ENCODE data around the gene TNNI3K. TPM values are rescaled to one million over a fixed set of nuclear protein-coding genes. Genes with fewer than 3 reads are reported as not detected.

The TNNI3K gene
- total and polyA plus RNA-seq, 10 of the 15 experiments (the other 5 are each of a cell fraction or from before 2014, with no cell fraction given) = 0.14 to 1.6 (median 0.44) TPM; not detected in 4

DNA sequence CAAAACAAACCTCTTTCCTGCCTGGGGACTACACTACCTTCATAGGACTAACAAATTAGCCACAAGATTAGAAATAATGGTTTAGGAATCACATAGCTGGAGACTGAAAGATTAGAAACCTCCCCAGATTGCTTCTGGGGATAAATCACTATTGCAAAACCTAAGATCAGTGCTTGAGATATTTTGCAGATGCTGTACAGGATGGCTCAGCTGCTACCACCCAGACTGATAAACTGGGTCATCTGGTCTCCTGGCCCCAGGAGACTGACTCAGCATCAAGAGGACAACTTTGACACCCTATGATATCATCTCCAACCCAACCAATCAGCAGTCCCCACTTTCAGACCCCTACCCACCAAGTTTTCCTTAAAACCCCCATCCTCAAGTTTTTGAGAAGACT is 140.2 kb downstream of the TNNI3K start:
- no peaks in the 10 kb centered on the region for H4K20me1 ChIP-seq (ENCODE audit: control insufficient read depth, insufficient read depth)
- H3K27me3 ChIP-seq (replicated peaks in 1 of 2; ENCODE audit: control insufficient read depth in 2 of 2, insufficient read depth in 2 of 2, low read length in 1 of 2) = 0 out of 4 replicates have a peak, but pooled peaks cover 0 to 1% of the 10 kb centered on the region in 2 experiments
- H3K4me3 ChIP-seq = no peak overlapping the region
- in situ Hi-C loops (cut with MboI) (no loop called here), intact Hi-C loops (cut with micrococcal nuclease; ENCODE audit: unreplicated experiment) (no loop called here)
- H3K27ac ChIP-seq (ENCODE audit: control insufficient read depth, insufficient read depth) = no peak overlapping the region
- no peaks in the 10 kb centered on the region for H3K79me2 ChIP-seq (ENCODE audit: control insufficient read depth, insufficient read depth, low read length)
- no peak for DNase-seq (ENCODE audit: low read depth, low spot score)
- no peak for ATAC-seq
- no peaks in the 10 kb centered on the region for H3K9me3 ChIP-seq (replicated peaks; ENCODE audit: control insufficient read depth, insufficient read depth, low read length)
- no peak overlapping the region for H3K9ac ChIP-seq (ENCODE audit: control insufficient read depth, insufficient read depth, low read length)
- H3K36me3 ChIP-seq (ENCODE audit: control insufficient read depth in 2 of 2, insufficient read depth in 2 of 2, low read length in 1 of 2) = no peaks in the 10 kb centered on the region
- CTCF ChIA-PET = no interaction called here
- H2AFZ ChIP-seq (ENCODE audit: control insufficient read depth, low read depth, low read length) = no peak overlapping the region
- H3K4me2 ChIP-seq (ENCODE audit: control insufficient read depth, insufficient read depth) = no peak overlapping the region
- no peak for FAIRE-seq
- SMC1A ChIA-PET (ENCODE audit: uncharacterized antibody, unreplicated experiment) = interaction anchor here (1.2 kb wide), 1 partner anchor 22 kb away, joined by 4 read pairs; no protein-coding TSS in a partner anchor
- H3K4me1 ChIP-seq (ENCODE audit: control insufficient read depth, insufficient read depth, low read length) = no peaks in the 10 kb centered on the region
- TF ChIP-seq CHD1 (IDR thresholded peaks at IDR 0.05; ENCODE audit: low read depth, low read length) (no peak), RAD51 (IDR thresholded peaks at IDR 0.05) (no peak)
- BruUV-seq (replicated peaks) = no TSS peak
- RAD21 ChIA-PET (ENCODE audit: unreplicated experiment) = no interaction called here
- POLR2A ChIA-PET = no interaction called here

DNA sequence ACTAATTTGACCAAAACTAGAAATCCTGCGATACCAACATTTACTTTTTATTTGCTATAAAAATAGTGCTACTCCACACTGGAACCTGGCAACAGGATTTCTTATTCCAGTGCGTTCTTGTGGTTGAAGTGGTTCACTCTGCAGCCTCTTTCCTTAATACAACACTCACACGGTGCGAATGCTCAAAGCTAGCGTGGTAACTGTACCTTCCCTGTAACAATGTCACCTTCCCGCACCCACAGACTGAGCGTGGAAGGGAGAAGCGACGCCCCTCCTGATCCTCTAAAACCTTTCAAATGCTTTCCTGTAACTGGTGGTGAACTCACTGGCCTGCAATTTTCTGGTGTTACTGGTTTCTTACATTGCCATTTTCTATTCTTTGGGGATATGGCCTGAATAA is 145.1 kb downstream of the TNNI3K start:
- DNase-seq (ENCODE audit: low read depth, low spot score) = no peak
- Histone ChIP-seq H3K9me3 (replicated peaks; ENCODE audit: control insufficient read depth, insufficient read depth, low read length) (no peaks in the 10 kb centered on the region), H3K4me3 (no peak overlapping the region), H4K20me1 (ENCODE audit: control insufficient read depth, insufficient read depth) (no peaks in the 10 kb centered on the region), H3K4me1 (ENCODE audit: control insufficient read depth, insufficient read depth, low read length) (no peaks in the 10 kb centered on the region), H3K36me3 (ENCODE audit: control insufficient read depth in 2 of 2, insufficient read depth in 2 of 2, low read length in 1 of 2) (no peaks in the 10 kb centered on the region), H3K9ac (ENCODE audit: control insufficient read depth, insufficient read depth, low read length) (no peak overlapping the region), H3K79me2 (ENCODE audit: control insufficient read depth, insufficient read depth, low read length) (no peaks in the 10 kb centered on the region), H2AFZ (ENCODE audit: control insufficient read depth, low read depth, low read length) (no peak overlapping the region), H3K27me3 (replicated peaks in 1 of 2; ENCODE audit: control insufficient read depth in 2 of 2, insufficient read depth in 2 of 2, low read length in 1 of 2) (0 out of 4 replicates have a peak, but pooled peaks cover 0 to 1% of the 10 kb centered on the region in 2 experiments), H3K4me2 (ENCODE audit: control insufficient read depth, insufficient read depth) (no peak overlapping the region), H3K27ac (ENCODE audit: control insufficient read depth, insufficient read depth) (no peak overlapping the region)
- ChIA-PET POLR2A (no interaction called here), CTCF (interaction anchor here (1.0 to 1.8 kb wide), 3 partner anchors 8 to 354 kb away, joined by 3 to 4 read pairs (median 3); no protein-coding TSS in a partner anchor), RAD21 (ENCODE audit: unreplicated experiment) (interaction anchor here (0.9 kb wide), 1 partner anchor 10 kb away, joined by 3 read pairs; no protein-coding TSS in a partner anchor), SMC1A (ENCODE audit: uncharacterized antibody, unreplicated experiment) (no interaction called here)
- in situ Hi-C loops (cut with MboI) (no loop called here), intact Hi-C loops (cut with micrococcal nuclease; ENCODE audit: unreplicated experiment) (no loop called here)
- no peak for FAIRE-seq
- TF ChIP-seq, protein P1, sequence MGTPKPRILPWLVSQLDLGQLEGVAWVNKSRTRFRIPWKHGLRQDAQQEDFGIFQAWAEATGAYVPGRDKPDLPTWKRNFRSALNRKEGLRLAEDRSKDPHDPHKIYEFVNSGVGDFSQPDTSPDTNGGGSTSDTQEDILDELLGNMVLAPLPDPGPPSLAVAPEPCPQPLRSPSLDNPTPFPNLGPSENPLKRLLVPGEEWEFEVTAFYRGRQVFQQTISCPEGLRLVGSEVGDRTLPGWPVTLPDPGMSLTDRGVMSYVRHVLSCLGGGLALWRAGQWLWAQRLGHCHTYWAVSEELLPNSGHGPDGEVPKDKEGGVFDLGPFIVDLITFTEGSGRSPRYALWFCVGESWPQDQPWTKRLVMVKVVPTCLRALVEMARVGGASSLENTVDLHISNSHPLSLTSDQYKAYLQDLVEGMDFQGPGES (IDR thresholded peaks at IDR 0.05) = no peak
- TF ChIP-seq, protein P2, sequence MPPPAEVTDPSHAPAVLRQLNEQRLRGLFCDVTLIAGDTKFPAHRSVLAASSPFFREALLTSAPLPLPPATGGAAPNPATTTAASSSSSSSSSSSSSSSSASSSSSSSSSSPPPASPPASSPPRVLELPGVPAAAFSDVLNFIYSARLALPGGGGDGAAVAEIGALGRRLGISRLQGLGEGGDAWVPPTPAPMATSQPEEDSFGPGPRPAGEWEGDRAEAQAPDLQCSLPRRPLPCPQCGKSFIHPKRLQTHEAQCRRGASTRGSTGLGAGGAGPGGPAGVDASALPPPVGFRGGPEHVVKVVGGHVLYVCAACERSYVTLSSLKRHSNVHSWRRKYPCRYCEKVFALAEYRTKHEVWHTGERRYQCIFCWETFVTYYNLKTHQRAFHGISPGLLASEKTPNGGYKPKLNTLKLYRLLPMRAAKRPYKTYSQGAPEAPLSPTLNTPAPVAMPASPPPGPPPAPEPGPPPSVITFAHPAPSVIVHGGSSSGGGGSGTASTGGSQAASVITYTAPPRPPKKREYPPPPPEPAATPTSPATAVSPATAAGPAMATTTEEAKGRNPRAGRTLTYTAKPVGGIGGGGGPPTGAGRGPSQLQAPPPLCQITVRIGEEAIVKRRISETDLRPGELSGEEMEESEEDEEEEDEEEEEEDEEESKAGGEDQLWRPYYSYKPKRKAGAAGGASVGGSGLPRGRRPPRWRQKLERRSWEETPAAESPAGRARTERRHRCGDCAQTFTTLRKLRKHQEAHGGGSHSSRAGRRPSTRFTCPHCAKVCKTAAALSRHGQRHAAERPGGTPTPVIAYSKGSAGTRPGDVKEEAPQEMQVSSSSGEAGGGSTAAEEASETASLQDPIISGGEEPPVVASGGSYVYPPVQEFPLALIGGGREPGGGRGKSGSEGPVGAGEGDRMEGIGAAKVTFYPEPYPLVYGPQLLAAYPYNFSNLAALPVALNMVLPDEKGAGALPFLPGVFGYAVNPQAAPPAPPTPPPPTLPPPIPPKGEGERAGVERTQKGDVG (CRISPR knock-in tag; IDR thresholded peaks at IDR 0.05) = no peak
- TF ChIP-seq SMAD1 (IDR thresholded peaks at IDR 0.05; ENCODE audit: low read depth, partially characterized antibody) (no peak), HDAC2 (IDR thresholded peaks at IDR 0.05) (no peak)
- 36% methylated on average over 9 of the region's 9 CpGs for WGBS (ENCODE audit: insufficient coverage, insufficient replicate concordance, low lambda C conversion rate, missing lambda C conversion rate)
- BruUV-seq (replicated peaks) = no TSS peak
- ATAC-seq = no peak

Measured in GM12878 (cell line).